WTC11 (cell line): Measurements from ENCODE around the gene CHST11. TPM values are rescaled to one million over a fixed set of nuclear protein-coding genes. Genes with fewer than 3 reads are reported as not detected.

Source experiments
- ATAC-seq: fragments of 200-7000 bp; cut with Tn5 transposase; 2 replicates; pipeline ENCODE4 v1.10.0; 2021; ENCODE audit warnings: mild to moderate bottlenecking, moderate library complexity
- CTCF ChIA-PET: fragments of 300-600 bp; sonication (Branson Sonifier 250); formaldehyde crosslinking; loops from one replicate; lab custom pipeline; 2021; ENCODE audit warnings: antibody characterized with exemption; lab: Charles Lee
- POLR2A ChIA-PET: fragments of 350-600 bp; sonication (Branson Sonifier 250); formaldehyde crosslinking; loops from one replicate; lab custom pipeline; 2021; ENCODE audit warnings: antibody characterized with exemption; lab: Charles Lee
- DNase-seq: peaks from one replicate; pipeline ENCODE4 v3.0.0; 2021; ENCODE audit warnings: low spot score
- H3K27ac Mint-ChIP-seq: 2 replicates; pipeline ENCODE4 v1.8.0; 2021; ENCODE audit warnings: mixed read lengths
- H3K27me3 Mint-ChIP-seq: 2 replicates; pipeline ENCODE4 v1.8.0; 2021; ENCODE audit warnings: low read depth, mild to moderate bottlenecking, moderate library complexity, mixed read lengths
- H3K36me3 Mint-ChIP-seq: 2 replicates; pipeline ENCODE4 v1.8.0; 2021; ENCODE audit warnings: mixed read lengths
- H3K4me1 Mint-ChIP-seq: 2 replicates; pipeline ENCODE4 v1.8.0; 2022; ENCODE audit warnings: mixed read lengths
- H3K4me3 Mint-ChIP-seq: 2 replicates; pipeline ENCODE4 v1.8.0; 2021; ENCODE audit warnings: mild to moderate bottlenecking, moderate library complexity, mixed read lengths
- H3K9me3 Mint-ChIP-seq: 2 replicates; pipeline ENCODE4 v1.8.0; 2021; ENCODE audit warnings: mixed read lengths
- ELF4 ChIP-seq: sonication (generic); formaldehyde crosslinking; IDR thresholded peaks from 2 replicates; pipeline ENCODE4 v1.8.1; 2022; ENCODE audit warnings: low read depth, mild to moderate bottlenecking, moderate library complexity, missing genetic modification reagents
- EMX1 ChIP-seq: fragments of 250-450 bp; sonication (Bioruptor Pico); IDR thresholded peaks from 2 replicates; pipeline ENCODE4 v1.8.0; 2021; ENCODE audit warnings: mild to moderate bottlenecking
- ESRRA ChIP-seq: sonication (generic); formaldehyde crosslinking; IDR thresholded peaks from 2 replicates; pipeline ENCODE4 v1.8.1; 2022; ENCODE audit warnings: mild to moderate bottlenecking, missing genetic modification reagents, borderline replicate concordance
- GTF2I ChIP-seq: fragments of 250-450 bp; sonication (Bioruptor Pico); conservative IDR thresholded peaks from 2 replicates; pipeline ENCODE4 v1.4.0; 2021; ENCODE audit warnings: mild to moderate bottlenecking
- JUN ChIP-seq: sonication (generic); formaldehyde crosslinking; IDR thresholded peaks from 2 replicates; pipeline ENCODE4 v1.8.0; 2023; ENCODE audit warnings: mild to moderate bottlenecking, missing genetic modification reagents
- KAT7 ChIP-seq: sonication (generic); formaldehyde crosslinking; IDR thresholded peaks from 2 replicates; pipeline ENCODE4 v1.8.1; 2023; ENCODE audit warnings: missing genetic modification reagents, mild to moderate bottlenecking, borderline replicate concordance
- MXD4 ChIP-seq: fragments of 250-450 bp; sonication (Bioruptor Pico); IDR thresholded peaks from 2 replicates; pipeline ENCODE4 v1.8.0; 2021; ENCODE audit warnings: mild to moderate bottlenecking, moderate library complexity, borderline replicate concordance
- NR1H2 ChIP-seq: sonication (generic); formaldehyde crosslinking; IDR thresholded peaks from 2 replicates; pipeline ENCODE4 v1.9.0; 2021; ENCODE audit warnings: mild to moderate bottlenecking, moderate library complexity, missing genetic modification reagents
- TCF7 ChIP-seq: sonication (generic); formaldehyde crosslinking; IDR thresholded peaks from 2 replicates; pipeline ENCODE4 v1.8.0; 2022; ENCODE audit warnings: mild to moderate bottlenecking, low read depth, missing genetic modification reagents, moderate library complexity
- TEAD1 ChIP-seq: sonication (generic); formaldehyde crosslinking; IDR thresholded peaks from 2 replicates; pipeline ENCODE4 v1.8.0; 2022; ENCODE audit warnings: mild to moderate bottlenecking, missing genetic modification reagents
- ZNF219 ChIP-seq: sonication (generic); formaldehyde crosslinking; IDR thresholded peaks from 2 replicates; pipeline ENCODE4 v1.8.0; 2023; ENCODE audit warnings: missing genetic modification reagents, mild to moderate bottlenecking, borderline replicate concordance
- ZNF423 ChIP-seq: fragments of 250-450 bp; sonication (Bioruptor Pico); IDR thresholded peaks from 2 replicates; pipeline ENCODE4 v2.1.2; 2022; ENCODE audit warnings: mild to moderate bottlenecking, moderate library complexity
- total RNA-seq: library from RNA; stranded (reverse); gene quantifications from 3 replicates; pipeline ENCODE4 v1.2.3, GENCODE V29; 2021
- TF ChIP-seq, protein P1 (sequence below): sonication (generic); formaldehyde crosslinking; IDR thresholded peaks from 2 replicates; pipeline ENCODE4 v1.8.1; 2022; ENCODE audit warnings: mild to moderate bottlenecking, missing genetic modification reagents, moderate library complexity, borderline replicate concordance
- TF ChIP-seq, protein P2 (sequence below): sonication (generic); formaldehyde crosslinking; IDR thresholded peaks from 2 replicates; pipeline ENCODE4 v1.8.1; 2022; ENCODE audit warnings: low read depth, mild to moderate bottlenecking, moderate library complexity, missing genetic modification reagents, borderline replicate concordance
- TF ChIP-seq, protein P3 (sequence below): fragments of 200-600 bp; IDR thresholded peaks from 2 replicates; pipeline ENCODE4 v1.8.0; 2022; ENCODE audit warnings: antibody characterized with exemption
- TF ChIP-seq, protein P4 (sequence below): sonication (generic); formaldehyde crosslinking; conservative IDR thresholded peaks from 2 replicates; pipeline ENCODE4 v1.8.1; 2023; ENCODE audit warnings: mild to moderate bottlenecking, low read depth, missing genetic modification reagents, moderate library complexity
- TF ChIP-seq, protein P5 (sequence below): sonication (generic); formaldehyde crosslinking; IDR thresholded peaks from 2 replicates; pipeline ENCODE4 v1.8.1; 2022; ENCODE audit warnings: low read depth, missing genetic modification reagents, borderline replicate concordance
- TF ChIP-seq, protein P6 (sequence below): sonication (generic); formaldehyde crosslinking; IDR thresholded peaks from 2 replicates; pipeline ENCODE4 v1.8.1; 2023; ENCODE audit warnings: mild to moderate bottlenecking, missing genetic modification reagents
- TF ChIP-seq, protein P7 (sequence below): sonication (generic); formaldehyde crosslinking; IDR thresholded peaks from 2 replicates; pipeline ENCODE4 v1.8.1; 2023; ENCODE audit warnings: mild to moderate bottlenecking, moderate library complexity, missing genetic modification reagents

The CHST11 gene
- total RNA-seq, 1 experiment from 2014 or later: 24.2 TPM

DNA sequence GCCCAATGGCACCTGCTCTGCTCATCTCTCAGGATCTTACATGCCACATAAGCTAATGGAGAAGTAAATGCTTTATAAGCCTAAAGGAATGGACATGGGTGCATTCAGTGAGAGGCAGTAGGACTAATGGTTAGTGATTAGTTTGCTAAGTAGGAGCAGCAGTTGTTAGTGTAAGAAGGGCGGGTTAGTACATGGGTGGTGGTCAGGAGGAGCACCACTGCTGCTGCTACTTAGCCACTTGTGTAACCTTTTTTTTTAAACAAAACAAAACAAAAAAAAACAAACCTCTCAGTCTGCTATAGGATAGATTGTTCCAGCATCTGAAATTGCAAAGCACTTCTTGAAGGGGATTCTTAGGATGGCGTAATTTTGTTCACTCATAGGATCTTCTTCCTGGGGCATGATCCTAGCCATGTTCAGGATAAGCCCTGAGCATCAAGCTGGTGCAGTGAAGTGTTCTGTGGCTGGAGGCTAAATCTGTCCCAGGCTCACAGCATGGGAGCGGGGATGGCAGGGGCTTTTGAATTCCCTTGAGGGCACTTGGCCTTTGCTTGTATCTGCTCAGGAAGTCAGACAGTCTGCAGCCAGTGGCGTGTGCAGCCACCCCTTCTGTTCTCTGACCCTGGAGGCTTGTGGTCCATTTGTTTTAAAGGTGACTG, 63.6 kb downstream of the CHST11 start (continued):
- TF ChIP-seq, protein P1, sequence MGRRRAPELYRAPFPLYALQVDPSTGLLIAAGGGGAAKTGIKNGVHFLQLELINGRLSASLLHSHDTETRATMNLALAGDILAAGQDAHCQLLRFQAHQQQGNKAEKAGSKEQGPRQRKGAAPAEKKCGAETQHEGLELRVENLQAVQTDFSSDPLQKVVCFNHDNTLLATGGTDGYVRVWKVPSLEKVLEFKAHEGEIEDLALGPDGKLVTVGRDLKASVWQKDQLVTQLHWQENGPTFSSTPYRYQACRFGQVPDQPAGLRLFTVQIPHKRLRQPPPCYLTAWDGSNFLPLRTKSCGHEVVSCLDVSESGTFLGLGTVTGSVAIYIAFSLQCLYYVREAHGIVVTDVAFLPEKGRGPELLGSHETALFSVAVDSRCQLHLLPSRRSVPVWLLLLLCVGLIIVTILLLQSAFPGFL (CRISPR knock-in tag): no peak
- TF ChIP-seq, all 79 proteins: peak for 0

DNA sequence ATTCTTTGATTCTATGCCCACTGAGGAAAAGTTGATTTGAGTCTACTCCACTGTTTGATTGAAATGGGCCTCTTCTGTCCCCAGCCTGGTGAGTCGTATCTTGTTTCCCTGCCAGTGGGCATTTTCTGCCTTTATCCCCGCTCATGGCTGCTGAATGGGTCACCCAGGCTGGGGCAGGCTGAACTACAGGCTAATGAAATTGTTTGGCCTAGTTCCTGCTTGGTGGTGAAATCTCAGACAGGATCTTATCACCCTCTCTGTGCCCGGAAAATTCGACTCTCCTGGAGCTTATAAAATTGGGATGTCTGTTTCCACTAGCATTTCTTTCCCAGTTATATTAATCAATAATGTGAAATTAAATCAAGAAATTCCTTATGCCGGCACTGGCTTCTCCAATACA, 65.0 kb downstream of the CHST11 start:
- ATAC-seq (no peak), DNase-seq (no peak)
- POLR2A ChIA-PET: no interaction called here
- Mint-ChIP-seq H3K9me3 (no peaks in the 10 kb centered on the region), H3K4me1 (peaks cover 72% of the 10 kb centered on the region), H3K27me3 (no peaks in the 10 kb centered on the region), H3K27ac (no peak overlapping the region), H3K4me3 (no peak overlapping the region), H3K36me3 (no peaks in the 10 kb centered on the region)
- CTCF ChIA-PET: no interaction called here
- no peak for TF ChIP-seq JUN (CRISPR knock-in tag)
- no peak for TF ChIP-seq NR1H2 (CRISPR knock-in tag)

DNA sequence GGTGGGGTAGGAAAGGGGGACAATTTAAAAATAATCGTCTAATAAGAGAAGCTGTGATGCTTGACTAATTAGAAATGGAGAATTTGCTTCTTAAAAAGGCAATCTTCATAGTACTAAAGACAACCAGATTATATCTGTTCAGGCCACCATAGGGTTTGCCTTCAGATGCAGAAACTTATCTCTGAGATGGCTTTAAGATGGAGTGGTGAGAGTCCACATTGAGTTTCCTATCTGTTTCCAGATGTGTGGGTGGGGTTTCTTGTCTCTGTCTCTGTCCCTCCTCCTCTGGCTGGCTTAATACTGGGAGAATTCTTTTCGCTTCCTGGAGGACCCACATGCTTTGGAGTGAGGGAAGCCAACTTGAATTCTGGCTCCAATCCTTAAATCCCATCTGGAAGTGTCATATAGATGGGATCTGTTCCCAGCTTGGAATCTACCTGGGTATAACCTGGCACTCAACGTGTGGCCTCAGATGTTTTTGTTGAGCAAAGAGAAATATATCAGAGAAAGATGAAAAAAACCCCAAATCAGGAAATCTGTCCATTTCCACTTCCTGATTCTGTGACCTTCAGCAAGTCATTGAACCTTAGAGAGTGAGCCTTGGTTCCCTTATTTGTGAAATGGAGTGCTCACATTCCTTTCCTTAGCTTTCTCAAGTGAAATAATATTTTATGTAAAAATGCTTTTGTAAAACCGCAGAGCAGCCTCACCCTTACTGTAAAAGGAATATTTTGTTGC, 66.4 kb downstream of the CHST11 start:
- Mint-ChIP-seq H3K27me3 (no peaks in the 10 kb centered on the region), H3K36me3 (peaks cover 4% of the 10 kb centered on the region), H3K9me3 (peaks cover 6% of the 10 kb centered on the region), H3K4me3 (no peak overlapping the region), H3K27ac (0 out of 2 replicates have a peak overlapping the region, but pooled peaks have one; percentile 49), H3K4me1 (peaks cover 81% of the 10 kb centered on the region)
- POLR2A ChIA-PET: no interaction called here
- ATAC-seq (no peak), DNase-seq (no peak)
- CTCF ChIA-PET: interaction anchor here (0.7 kb wide), 2 partner anchors 12 to 20 kb away, joined by 3 to 4 read pairs; no protein-coding TSS in a partner anchor
- TF ChIP-seq, protein P2, sequence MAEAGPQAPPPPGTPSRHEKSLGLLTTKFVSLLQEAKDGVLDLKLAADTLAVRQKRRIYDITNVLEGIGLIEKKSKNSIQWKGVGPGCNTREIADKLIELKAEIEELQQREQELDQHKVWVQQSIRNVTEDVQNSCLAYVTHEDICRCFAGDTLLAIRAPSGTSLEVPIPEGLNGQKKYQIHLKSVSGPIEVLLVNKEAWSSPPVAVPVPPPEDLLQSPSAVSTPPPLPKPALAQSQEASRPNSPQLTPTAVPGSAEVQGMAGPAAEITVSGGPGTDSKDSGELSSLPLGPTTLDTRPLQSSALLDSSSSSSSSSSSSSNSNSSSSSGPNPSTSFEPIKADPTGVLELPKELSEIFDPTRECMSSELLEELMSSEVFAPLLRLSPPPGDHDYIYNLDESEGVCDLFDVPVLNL (CRISPR knock-in tag): no peak
- TF ChIP-seq ELF4 (CRISPR knock-in tag): no peak
- no peak for TF ChIP-seq TCF7 (CRISPR knock-in tag)
- TF ChIP-seq, protein P3, sequence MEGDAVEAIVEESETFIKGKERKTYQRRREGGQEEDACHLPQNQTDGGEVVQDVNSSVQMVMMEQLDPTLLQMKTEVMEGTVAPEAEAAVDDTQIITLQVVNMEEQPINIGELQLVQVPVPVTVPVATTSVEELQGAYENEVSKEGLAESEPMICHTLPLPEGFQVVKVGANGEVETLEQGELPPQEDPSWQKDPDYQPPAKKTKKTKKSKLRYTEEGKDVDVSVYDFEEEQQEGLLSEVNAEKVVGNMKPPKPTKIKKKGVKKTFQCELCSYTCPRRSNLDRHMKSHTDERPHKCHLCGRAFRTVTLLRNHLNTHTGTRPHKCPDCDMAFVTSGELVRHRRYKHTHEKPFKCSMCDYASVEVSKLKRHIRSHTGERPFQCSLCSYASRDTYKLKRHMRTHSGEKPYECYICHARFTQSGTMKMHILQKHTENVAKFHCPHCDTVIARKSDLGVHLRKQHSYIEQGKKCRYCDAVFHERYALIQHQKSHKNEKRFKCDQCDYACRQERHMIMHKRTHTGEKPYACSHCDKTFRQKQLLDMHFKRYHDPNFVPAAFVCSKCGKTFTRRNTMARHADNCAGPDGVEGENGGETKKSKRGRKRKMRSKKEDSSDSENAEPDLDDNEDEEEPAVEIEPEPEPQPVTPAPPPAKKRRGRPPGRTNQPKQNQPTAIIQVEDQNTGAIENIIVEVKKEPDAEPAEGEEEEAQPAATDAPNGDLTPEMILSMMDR: no peak
- no peak for TF ChIP-seq EMX1
- TF ChIP-seq, protein P4, sequence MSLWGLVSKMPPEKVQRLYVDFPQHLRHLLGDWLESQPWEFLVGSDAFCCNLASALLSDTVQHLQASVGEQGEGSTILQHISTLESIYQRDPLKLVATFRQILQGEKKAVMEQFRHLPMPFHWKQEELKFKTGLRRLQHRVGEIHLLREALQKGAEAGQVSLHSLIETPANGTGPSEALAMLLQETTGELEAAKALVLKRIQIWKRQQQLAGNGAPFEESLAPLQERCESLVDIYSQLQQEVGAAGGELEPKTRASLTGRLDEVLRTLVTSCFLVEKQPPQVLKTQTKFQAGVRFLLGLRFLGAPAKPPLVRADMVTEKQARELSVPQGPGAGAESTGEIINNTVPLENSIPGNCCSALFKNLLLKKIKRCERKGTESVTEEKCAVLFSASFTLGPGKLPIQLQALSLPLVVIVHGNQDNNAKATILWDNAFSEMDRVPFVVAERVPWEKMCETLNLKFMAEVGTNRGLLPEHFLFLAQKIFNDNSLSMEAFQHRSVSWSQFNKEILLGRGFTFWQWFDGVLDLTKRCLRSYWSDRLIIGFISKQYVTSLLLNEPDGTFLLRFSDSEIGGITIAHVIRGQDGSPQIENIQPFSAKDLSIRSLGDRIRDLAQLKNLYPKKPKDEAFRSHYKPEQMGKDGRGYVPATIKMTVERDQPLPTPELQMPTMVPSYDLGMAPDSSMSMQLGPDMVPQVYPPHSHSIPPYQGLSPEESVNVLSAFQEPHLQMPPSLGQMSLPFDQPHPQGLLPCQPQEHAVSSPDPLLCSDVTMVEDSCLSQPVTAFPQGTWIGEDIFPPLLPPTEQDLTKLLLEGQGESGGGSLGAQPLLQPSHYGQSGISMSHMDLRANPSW: no peak
- TF ChIP-seq KAT7 (CRISPR knock-in tag): no peak
- no peak for TF ChIP-seq GTF2I (CRISPR knock-in tag)
- TF ChIP-seq ESRRA (CRISPR knock-in tag): no peak
- TF ChIP-seq, protein P5, sequence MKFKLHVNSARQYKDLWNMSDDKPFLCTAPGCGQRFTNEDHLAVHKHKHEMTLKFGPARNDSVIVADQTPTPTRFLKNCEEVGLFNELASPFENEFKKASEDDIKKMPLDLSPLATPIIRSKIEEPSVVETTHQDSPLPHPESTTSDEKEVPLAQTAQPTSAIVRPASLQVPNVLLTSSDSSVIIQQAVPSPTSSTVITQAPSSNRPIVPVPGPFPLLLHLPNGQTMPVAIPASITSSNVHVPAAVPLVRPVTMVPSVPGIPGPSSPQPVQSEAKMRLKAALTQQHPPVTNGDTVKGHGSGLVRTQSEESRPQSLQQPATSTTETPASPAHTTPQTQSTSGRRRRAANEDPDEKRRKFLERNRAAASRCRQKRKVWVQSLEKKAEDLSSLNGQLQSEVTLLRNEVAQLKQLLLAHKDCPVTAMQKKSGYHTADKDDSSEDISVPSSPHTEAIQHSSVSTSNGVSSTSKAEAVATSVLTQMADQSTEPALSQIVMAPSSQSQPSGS (CRISPR knock-in tag): no peak
- TF ChIP-seq TEAD1 (CRISPR knock-in tag): no peak
- TF ChIP-seq ZNF219 (CRISPR knock-in tag): no peak
- TF ChIP-seq, protein P6, sequence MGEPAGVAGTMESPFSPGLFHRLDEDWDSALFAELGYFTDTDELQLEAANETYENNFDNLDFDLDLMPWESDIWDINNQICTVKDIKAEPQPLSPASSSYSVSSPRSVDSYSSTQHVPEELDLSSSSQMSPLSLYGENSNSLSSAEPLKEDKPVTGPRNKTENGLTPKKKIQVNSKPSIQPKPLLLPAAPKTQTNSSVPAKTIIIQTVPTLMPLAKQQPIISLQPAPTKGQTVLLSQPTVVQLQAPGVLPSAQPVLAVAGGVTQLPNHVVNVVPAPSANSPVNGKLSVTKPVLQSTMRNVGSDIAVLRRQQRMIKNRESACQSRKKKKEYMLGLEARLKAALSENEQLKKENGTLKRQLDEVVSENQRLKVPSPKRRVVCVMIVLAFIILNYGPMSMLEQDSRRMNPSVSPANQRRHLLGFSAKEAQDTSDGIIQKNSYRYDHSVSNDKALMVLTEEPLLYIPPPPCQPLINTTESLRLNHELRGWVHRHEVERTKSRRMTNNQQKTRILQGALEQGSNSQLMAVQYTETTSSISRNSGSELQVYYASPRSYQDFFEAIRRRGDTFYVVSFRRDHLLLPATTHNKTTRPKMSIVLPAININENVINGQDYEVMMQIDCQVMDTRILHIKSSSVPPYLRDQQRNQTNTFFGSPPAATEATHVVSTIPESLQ (CRISPR knock-in tag): no peak
- TF ChIP-seq, protein P7, sequence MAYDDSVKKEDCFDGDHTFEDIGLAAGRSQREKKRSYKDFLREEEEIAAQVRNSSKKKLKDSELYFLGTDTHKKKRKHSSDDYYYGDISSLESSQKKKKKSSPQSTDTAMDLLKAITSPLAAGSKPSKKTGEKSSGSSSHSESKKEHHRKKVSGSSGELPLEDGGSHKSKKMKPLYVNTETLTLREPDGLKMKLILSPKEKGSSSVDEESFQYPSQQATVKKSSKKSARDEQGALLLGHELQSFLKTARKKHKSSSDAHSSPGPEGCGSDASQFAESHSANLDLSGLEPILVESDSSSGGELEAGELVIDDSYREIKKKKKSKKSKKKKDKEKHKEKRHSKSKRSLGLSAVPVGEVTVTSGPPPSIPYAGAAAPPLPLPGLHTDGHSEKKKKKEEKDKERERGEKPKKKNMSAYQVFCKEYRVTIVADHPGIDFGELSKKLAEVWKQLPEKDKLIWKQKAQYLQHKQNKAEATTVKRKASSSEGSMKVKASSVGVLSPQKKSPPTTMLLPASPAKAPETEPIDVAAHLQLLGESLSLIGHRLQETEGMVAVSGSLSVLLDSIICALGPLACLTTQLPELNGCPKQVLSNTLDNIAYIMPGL (CRISPR knock-in tag): no peak
- no peak for TF ChIP-seq MXD4 (CRISPR knock-in tag)
- TF ChIP-seq ZNF423 (CRISPR knock-in tag): no peak
